Endothelial cell of umbilical vein (primary cell): ENCODE measurements around the gene PADI6. TPM values are rescaled to one million over a fixed set of nuclear protein-coding genes. Genes with fewer than 3 reads are reported as not detected.

Experiments used
- BruUV-seq: library from RNA; stranded (reverse); fragments of 400-500 nt; replicated peaks from 2 replicates; lab custom pipeline; 2021; lab: Mats Ljungman, UMichigan
- CTCF ChIA-PET: fragments of 300-600, 350-600 bp; sonication (Branson Sonifier 250); formaldehyde crosslinking; loops from one replicate; lab custom pipeline; 2021; ENCODE audit warnings: antibody characterized with exemption, inconsistent platforms; lab: Charles Lee
- POLR2A ChIA-PET: fragments of 300-600, 350-600 bp; sonication (Branson Sonifier 250); formaldehyde crosslinking; loops from one replicate; lab custom pipeline; 2021; ENCODE audit warnings: antibody characterized with exemption, inconsistent platforms; lab: Charles Lee
- DNase-seq: peaks from one replicate; pipeline ENCODE4 v3.0.0-alpha.2; 2011; ENCODE audit warnings: low read depth, low spot score
- FAIRE-seq: peaks from 2 replicates; lab custom pipeline; 2011; peaks lifted over from hg19 to GRCh38; lab: Jason Lieb, UNC
- H2AFZ ChIP-seq: 2 replicates; pipeline ENCODE4 v1.6.0; 2012; ENCODE audit warnings: low read depth, low read length, control low read depth, inconsistent platforms
- H3K27ac ChIP-seq: 2 replicates; pipeline ENCODE4 v1.5.1; 2011; ENCODE audit warnings: low read depth, mild to moderate bottlenecking, control low read depth, low read length, moderate library complexity; ENCODE audit not compliant: insufficient read depth
- H3K27me3 ChIP-seq, 2 experiments: 2 replicates each; pipeline versions ENCODE4 v1.6.0 to v1.6.1; 2011; ENCODE audit warnings: low read length in 2 of 2, mixed read lengths in 1 of 2; ENCODE audit not compliant: control insufficient read depth in 2 of 2, insufficient read depth in 2 of 2
- H3K36me3 ChIP-seq, 2 experiments: 2 replicates in 1 of 2; 3 replicates in 1 of 2; pipeline ENCODE4 v1.5.1; 2011; ENCODE audit warnings: low read length in 2 of 2, mild to moderate bottlenecking in 1 of 2, moderate library complexity in 1 of 2; ENCODE audit not compliant: control insufficient read depth in 2 of 2, insufficient read depth in 2 of 2; ENCODE audit errors: extremely low read depth in 1 of 2
- H3K4me1 ChIP-seq: 3 replicates; pipeline ENCODE4 v1.5.1; 2011; ENCODE audit warnings: mild to moderate bottlenecking, low read length; ENCODE audit not compliant: control insufficient read depth, insufficient read depth; ENCODE audit errors: extremely low read depth
- H3K4me2 ChIP-seq: 2 replicates; pipeline ENCODE4 v1.6.1; 2011; ENCODE audit warnings: low read length, control low read depth, mixed read lengths; ENCODE audit not compliant: insufficient read depth
- H3K4me3 ChIP-seq, 3 experiments: fragments of 200-600 bp in 1 of 3; sonication (generic), shearing (Covaris generic) in 1 of 3; replicated peaks in 1 of 3; 2 replicates each; pipeline ENCODE4 v1.5.1; 2011 to 2016; ENCODE audit warnings: control low read depth in 3 of 3, low read length in 3 of 3, mild to moderate bottlenecking in 2 of 3, inconsistent platforms in 1 of 3, low read depth in 1 of 3, moderate library complexity in 1 of 3; ENCODE audit not compliant: insufficient read depth in 1 of 3
- H3K79me2 ChIP-seq: 2 replicates; pipeline ENCODE4 v1.6.0; 2012; ENCODE audit warnings: low read length, inconsistent platforms; ENCODE audit not compliant: control insufficient read depth, insufficient read depth
- H3K9ac ChIP-seq: replicated peaks from 2 replicates; pipeline ENCODE3; 2011; ENCODE audit warnings: low read length, control low read depth; ENCODE audit not compliant: insufficient read depth; ENCODE audit errors: extremely low read depth
- H3K9me1 ChIP-seq: replicated peaks from 3 replicates; pipeline ENCODE4 v1.6.0; 2011; ENCODE audit warnings: mild to moderate bottlenecking, low read length; ENCODE audit not compliant: control insufficient read depth, insufficient read depth; ENCODE audit errors: extremely low read depth
- H3K9me3 ChIP-seq: replicated peaks from 2 replicates; pipeline ENCODE4 v1.5.1; 2012; ENCODE audit warnings: low read length, inconsistent platforms; ENCODE audit not compliant: control insufficient read depth, insufficient read depth
- H4K20me1 ChIP-seq: replicated peaks from 2 replicates; pipeline ENCODE3; 2011; ENCODE audit warnings: mild to moderate bottlenecking, low read length; ENCODE audit not compliant: control insufficient read depth, insufficient read depth; ENCODE audit errors: extremely low read depth
- EZH2 ChIP-seq: IDR thresholded peaks from 2 replicates; pipeline ENCODE4 v1.6.1; 2012; ENCODE audit warnings: borderline replicate concordance, low read depth, mild to moderate bottlenecking, moderate library complexity, low read length, inconsistent platforms; ENCODE audit not compliant: severe bottlenecking
- FOS ChIP-seq: IDR thresholded peaks from 2 replicates; pipeline ENCODE4 v1.6.1; 2011; ENCODE audit warnings: mild to moderate bottlenecking, low read length, moderate library complexity, borderline replicate concordance; ENCODE audit not compliant: insufficient read depth
- GATA2 ChIP-seq: IDR thresholded peaks from 2 replicates; pipeline ENCODE4 v1.7.0; 2011; ENCODE audit warnings: low read depth, mild to moderate bottlenecking, moderate library complexity, mixed read lengths, low read length; ENCODE audit not compliant: insufficient read length, insufficient read depth
- JUN ChIP-seq: IDR thresholded peaks from 2 replicates; pipeline ENCODE4 v1.6.1; 2011; ENCODE audit warnings: borderline replicate concordance, low read depth; ENCODE audit not compliant: insufficient read length, insufficient read depth
- MYC ChIP-seq: IDR thresholded peaks from one replicate; pipeline ENCODE4 v1.6.1; 2011; ENCODE audit warnings: mild to moderate bottlenecking, low read depth, low read length
- POLR2A ChIP-seq: IDR thresholded peaks from 2 replicates; pipeline ENCODE4 v1.6.1; 2012; ENCODE audit warnings: low read depth, mild to moderate bottlenecking, control low read depth, low read length
- POLR2AphosphoS5 ChIP-seq: IDR thresholded peaks from 2 replicates; pipeline ENCODE4 v1.6.1; 2012; ENCODE audit warnings: low read depth, mild to moderate bottlenecking, control low read depth, low read length, moderate library complexity; ENCODE audit not compliant: insufficient read depth
- dilution Hi-C: fragments of 300-500 bp; cut with MboI; formaldehyde crosslinking; loops from one replicate; pipeline ENCODE4 v1.15.0; 2019; ENCODE audit warnings: low sequenced_read_pairs; ENCODE audit not compliant: extremely low pct_ligation_motif_present
- intact Hi-C: fragments of 100-400 bp; cut with micrococcal nuclease; formaldehyde crosslinking; loops from one replicate; pipeline ENCODE4 v1.10.0; 2022
- polyA plus RNA-seq, 4 experiments: library from polyadenylated mRNA; depleted of rRNA in 3 of 4; stranded (reverse) in 3 of 4; unstranded in 1 of 4; fragments of >200 nt; gene quantifications; 2 replicates each; pipeline versions ENCODE4 v1.2.1 to v1.2.3, GENCODE V29; 2011 to 2012; ENCODE audit warnings: missing spikeins in 1 of 4
- total RNA-seq: library from RNA; stranded (reverse); gene quantifications from 2 replicates; pipeline ENCODE4 v1.2.3, GENCODE V29; 2021
- TF ChIP-seq, protein P1 (sequence below): IDR thresholded peaks from 2 replicates; pipeline ENCODE4 v1.6.1; 2011; ENCODE audit not compliant: insufficient read depth, insufficient read length
- TF ChIP-seq, protein P2 (sequence below), 2 donors: IDR thresholded peaks; 1 replicate in 1 of 2; 2 replicates in 1 of 2; pipeline ENCODE4 v1.5.1; 2011; ENCODE audit warnings: low read length in 2 of 2, mild to moderate bottlenecking in 2 of 2, moderate library complexity in 2 of 2, control low read depth in 1 of 2, inconsistent platforms in 1 of 2, low read depth in 1 of 2; ENCODE audit not compliant: insufficient read depth in 1 of 2; ENCODE audit errors: extremely low read depth in 1 of 2

PADI6 gene
- total and polyA plus RNA-seq, 2 donors (not counting 3 experiments of a cell fraction or from before 2014, with no cell fraction given) = not detected

DNA sequence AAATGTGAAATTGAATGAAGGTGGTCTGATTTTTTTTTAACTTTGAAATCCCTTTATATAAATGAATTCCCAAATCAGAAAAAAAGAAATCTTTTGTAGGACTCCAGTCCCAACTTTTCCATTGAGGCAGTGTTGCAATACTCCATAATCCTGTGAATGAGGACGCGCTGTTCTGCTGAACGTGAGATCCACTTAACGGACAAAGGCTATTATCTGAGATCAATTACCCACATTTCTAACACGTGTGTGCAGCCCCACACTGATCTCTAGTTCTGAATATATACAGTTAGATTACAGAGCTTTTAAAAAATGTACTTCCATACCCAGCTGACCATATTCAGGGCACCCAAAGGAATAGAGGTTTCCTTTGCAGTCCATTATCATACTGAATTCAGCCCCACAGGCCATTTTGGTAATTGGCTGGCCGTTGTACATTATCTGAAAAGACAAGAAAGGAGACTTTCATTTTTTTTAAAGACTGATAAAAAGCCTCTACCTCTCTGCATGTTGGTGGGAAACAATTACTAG, 48.5 kb downstream of the PADI6 start:
- ChIA-PET CTCF (interaction anchor here (0.6 to 1.3 kb wide), 4 partner anchors 9 to 186 kb away, joined by 3 to 5 read pairs (median 3); no protein-coding TSS in a partner anchor), POLR2A (no interaction called here)
- H3K4me3 ChIP-seq = no peak overlapping the region
- no TSS peak for BruUV-seq
- H2AFZ ChIP-seq = no peak overlapping the region
- no peak overlapping the region for H3K27ac ChIP-seq
- H3K27me3 ChIP-seq = no peaks in the 10 kb centered on the region
- H3K9ac ChIP-seq = no peak overlapping the region
- H3K9me1 ChIP-seq = no peaks in the 10 kb centered on the region
- TF ChIP-seq POLR2AphosphoS5 (no peak), MYC (no peak), JUN (no peak), GATA2 (no peak), EZH2 (no peak)
- TF ChIP-seq, protein P1, sequence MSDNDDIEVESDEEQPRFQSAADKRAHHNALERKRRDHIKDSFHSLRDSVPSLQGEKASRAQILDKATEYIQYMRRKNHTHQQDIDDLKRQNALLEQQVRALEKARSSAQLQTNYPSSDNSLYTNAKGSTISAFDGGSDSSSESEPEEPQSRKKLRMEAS = no peak
- no peak overlapping the region for H3K4me2 ChIP-seq
- H3K4me1 ChIP-seq = no peaks in the 10 kb centered on the region
- no peaks in the 10 kb centered on the region for H3K9me3 ChIP-seq
- DNase-seq (no peak), FAIRE-seq (no peak)
- peaks cover 36 to 58% of the 10 kb centered on the region in 2 experiments for H3K36me3 ChIP-seq
- peaks cover 2% of the 10 kb centered on the region for H4K20me1 ChIP-seq
- dilution Hi-C loops (no loop called here), intact Hi-C loops (loop anchor here (1.0 to 2.0 kb wide), 4 partner anchors 18 to 186 kb away; no protein-coding TSS in a partner anchor)
- H3K79me2 ChIP-seq = peaks cover 24% of the 10 kb centered on the region

DNA sequence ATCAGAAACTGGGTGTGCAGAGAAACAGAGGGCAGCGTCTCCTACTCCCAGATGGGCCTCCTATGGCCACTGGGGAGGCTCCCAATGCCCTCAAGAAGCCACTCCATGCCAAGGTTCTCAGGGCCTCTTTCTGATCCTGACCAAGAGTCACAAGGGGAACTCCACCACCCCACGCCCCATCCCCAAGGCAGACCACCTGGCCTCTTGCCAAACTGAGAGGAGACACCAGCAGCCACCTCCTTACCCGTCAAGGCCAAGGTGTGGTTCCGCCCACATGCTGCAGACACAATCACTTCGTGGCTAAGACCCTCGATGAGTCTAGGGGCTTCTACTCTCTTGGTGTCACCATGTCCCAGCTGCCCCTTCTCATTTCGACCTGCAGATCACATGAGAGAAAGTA, 50.5 kb downstream of the PADI6 start:
- dilution Hi-C loops (no loop called here), intact Hi-C loops (no loop called here)
- Histone ChIP-seq H3K4me2 (no peak overlapping the region), H3K4me1 (no peaks in the 10 kb centered on the region), H3K9me3 (no peaks in the 10 kb centered on the region), H2AFZ (no peak overlapping the region), H4K20me1 (peaks cover 2% of the 10 kb centered on the region), H3K36me3 (peaks cover 29 to 63% of the 10 kb centered on the region in 2 experiments), H3K27ac (no peak overlapping the region), H3K4me3 (no peak overlapping the region), H3K27me3 (no peaks in the 10 kb centered on the region), H3K79me2 (peaks cover 39% of the 10 kb centered on the region), H3K9ac (no peak overlapping the region), H3K9me1 (no peaks in the 10 kb centered on the region)
- CTCF ChIA-PET = no interaction called here
- TF ChIP-seq, protein P2, sequence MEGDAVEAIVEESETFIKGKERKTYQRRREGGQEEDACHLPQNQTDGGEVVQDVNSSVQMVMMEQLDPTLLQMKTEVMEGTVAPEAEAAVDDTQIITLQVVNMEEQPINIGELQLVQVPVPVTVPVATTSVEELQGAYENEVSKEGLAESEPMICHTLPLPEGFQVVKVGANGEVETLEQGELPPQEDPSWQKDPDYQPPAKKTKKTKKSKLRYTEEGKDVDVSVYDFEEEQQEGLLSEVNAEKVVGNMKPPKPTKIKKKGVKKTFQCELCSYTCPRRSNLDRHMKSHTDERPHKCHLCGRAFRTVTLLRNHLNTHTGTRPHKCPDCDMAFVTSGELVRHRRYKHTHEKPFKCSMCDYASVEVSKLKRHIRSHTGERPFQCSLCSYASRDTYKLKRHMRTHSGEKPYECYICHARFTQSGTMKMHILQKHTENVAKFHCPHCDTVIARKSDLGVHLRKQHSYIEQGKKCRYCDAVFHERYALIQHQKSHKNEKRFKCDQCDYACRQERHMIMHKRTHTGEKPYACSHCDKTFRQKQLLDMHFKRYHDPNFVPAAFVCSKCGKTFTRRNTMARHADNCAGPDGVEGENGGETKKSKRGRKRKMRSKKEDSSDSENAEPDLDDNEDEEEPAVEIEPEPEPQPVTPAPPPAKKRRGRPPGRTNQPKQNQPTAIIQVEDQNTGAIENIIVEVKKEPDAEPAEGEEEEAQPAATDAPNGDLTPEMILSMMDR (IDR thresholded peaks at IDR 0.05; ENCODE audit: extremely low read depth in 1 of 2, insufficient read depth in 1 of 2, low read depth in 1 of 2, low read length in 2 of 2) = no peak
- TF ChIP-seq EZH2 (no peak), JUN (no peak), POLR2A (no peak), GATA2 (no peak), MYC (no peak), POLR2AphosphoS5 (no peak), FOS (no peak)
- TF ChIP-seq, protein P1 = no peak
- FAIRE-seq (no peak), DNase-seq (no peak)
- POLR2A ChIA-PET = no interaction called here
- no TSS peak for BruUV-seq
